ENCODE results near the gene IGSF22. TPM values are rescaled to one million over a fixed set of nuclear protein-coding genes. Genes with fewer than 3 reads are reported as not detected.
"Not testable (repeated sequence)": the region's sequence is repeated elsewhere in the genome, so short reads cannot be mapped to it uniquely, and the experiment has no call there.

Gene IGSF22
- total and polyA plus RNA-seq, 2 of the 8 experiments (the other 6 are each of a cell fraction or from before 2014, with no cell fraction given): 0.14 TPM; not detected in 1

- H4K91ac ChIP-seq (replicated peaks; ENCODE audit: insufficient read length, low read length); H3K4me1 ChIP-seq (replicated peaks in 1 of 4; ENCODE audit: control insufficient read depth in 3 of 4, insufficient read depth in 4 of 4, low read length in 3 of 4); H3K4ac ChIP-seq (replicated peaks; ENCODE audit: insufficient read length, low read depth, low read length); H4K20me1 ChIP-seq (replicated peaks in 1 of 2; ENCODE audit: control insufficient read depth in 1 of 2, insufficient read depth in 2 of 2, low read length in 2 of 2); H3K4me3 ChIP-seq (ENCODE audit: extremely low read depth in 1 of 4, insufficient read depth in 2 of 4, low read depth in 3 of 4, low read length in 4 of 4); POLR2A ChIA-PET (ENCODE audit: partially characterized antibody); H2AFZ ChIP-seq (ENCODE audit: low read length); H2BK5ac ChIP-seq (ENCODE audit: low read depth, low read length); H2BK15ac ChIP-seq (ENCODE audit: low read length); H2AK5ac ChIP-seq (ENCODE audit: low read depth, low read length); H3K79me2 ChIP-seq (ENCODE audit: control insufficient read depth in 1 of 2, insufficient read depth in 2 of 2, low read length in 2 of 2); H3K23ac ChIP-seq (ENCODE audit: insufficient read length); H2BK12ac ChIP-seq (ENCODE audit: low read depth, low read length); H2BK120ac ChIP-seq (replicated peaks; ENCODE audit: low read depth, low read length); H4K8ac ChIP-seq (ENCODE audit: extremely low read depth, insufficient read depth, low read length); H3K27ac ChIP-seq (ENCODE audit: low read depth, low read length); H3K9ac ChIP-seq (replicated peaks in 1 of 4; ENCODE audit: extremely low read depth in 1 of 4, low read depth in 3 of 4, low read length in 3 of 4); H4K5ac ChIP-seq (ENCODE audit: insufficient read length, low read depth, low read length); H3K56ac ChIP-seq (replicated peaks; ENCODE audit: insufficient read length, low read depth, low read length); H3K4me2 ChIP-seq (ENCODE audit: insufficient read depth in 1 of 2, low read depth in 2 of 2, low read length in 2 of 2); H3K9me3 ChIP-seq (ENCODE audit: insufficient read depth in 2 of 2, low read depth in 1 of 2, low read length in 1 of 2); H3K36me3 ChIP-seq (ENCODE audit: control insufficient read depth in 2 of 4, insufficient read depth in 4 of 4, low read length in 3 of 4); H3K18ac ChIP-seq (ENCODE audit: extremely low read depth, low read length); H2BK20ac ChIP-seq (ENCODE audit: low read length); DNase-seq (ENCODE audit: low read depth in 1 of 2, low spot score in 2 of 2); H3K14ac ChIP-seq (ENCODE audit: insufficient read length); H3K23me2 ChIP-seq (ENCODE audit: low read depth, low read length); H3K27me3 ChIP-seq (replicated peaks in 1 of 4; ENCODE audit: control insufficient read depth in 3 of 4, extremely low read depth in 1 of 4, insufficient read depth in 3 of 4, low read length in 3 of 4); H3K79me1 ChIP-seq (ENCODE audit: low read depth, low read length); FAIRE-seq: not testable (repeated sequence)
- CTCF ChIA-PET (ENCODE audit: partially characterized antibody): interaction anchor here (1.0 to 1.3 kb wide), 2 partner anchors 65 to 80 kb away, joined by 3 read pairs; no protein-coding TSS in a partner anchor
- WGBS, 2 experiments (ENCODE audit: extremely low coverage in 1 of 2, insufficient coverage in 1 of 2, insufficient read length in 1 of 2, insufficient replicate concordance in 2 of 2, low coverage in 1 of 2, low lambda C conversion rate in 2 of 2, missing lambda C conversion rate in 1 of 2): 91% methylated on average over 7 of the region's 7 CpGs; no CpG with 5 or more reads in 1 of the 2 experiments
Measured at GRCh38 chr11:18672209-18672608, 53.8 kb downstream of the IGSF22 start.
